Type B pancreatic cell (in vitro differentiated cells): ENCODE results near the gene MYO5A. TPM values are rescaled to one million over a fixed set of nuclear protein-coding genes. Genes with fewer than 3 reads are reported as not detected.

Source experiments
- DNase-seq: peaks from one replicate; pipeline ENCODE4 v3.0.0; 2021; ENCODE audit warnings: mixed read lengths; ENCODE audit not compliant: unreplicated experiment; ENCODE audit errors: extremely low spot score
- H3K27ac Mint-ChIP-seq: 2 replicates; pipeline ENCODE4 v1.8.0; 2021; ENCODE audit warnings: mild to moderate bottlenecking, mixed read lengths
- H3K27me3 Mint-ChIP-seq: 2 replicates; pipeline ENCODE4 v1.8.0; 2021; ENCODE audit warnings: mixed read lengths
- H3K36me3 Mint-ChIP-seq: 2 replicates; pipeline ENCODE4 v1.8.0; 2021; ENCODE audit warnings: mixed read lengths
- H3K4me1 Mint-ChIP-seq: one replicate; pipeline ENCODE4 v1.8.0; 2021; ENCODE audit warnings: mixed read lengths; ENCODE audit not compliant: unreplicated experiment
- H3K4me3 Mint-ChIP-seq: 2 replicates; pipeline ENCODE4 v1.8.0; 2021; ENCODE audit warnings: mild to moderate bottlenecking, mixed read lengths
- H3K9me3 Mint-ChIP-seq: 2 replicates; pipeline ENCODE4 v1.8.0; 2021; ENCODE audit warnings: mixed read lengths
- CTCF ChIP-seq: fragments of 200-600 bp; sonication (generic); conservative IDR thresholded peaks from 2 replicates; pipeline ENCODE4 v1.5.0; 2021; ENCODE audit warnings: antibody characterized with exemption, mild to moderate bottlenecking
- total RNA-seq: library from RNA; stranded (reverse); gene quantifications from 2 replicates; pipeline ENCODE4 v1.2.1, GENCODE V29; 2021; ENCODE audit warnings: low replicate concordance

MYO5A gene
- total RNA-seq, 1 donor from 2014 or later = 20.9 TPM

- H3K4me3 Mint-ChIP-seq = no peak overlapping the region
- no peak for TF ChIP-seq CTCF
- no peaks in the 10 kb centered on the region for H3K27me3 Mint-ChIP-seq
- no peak for DNase-seq
- no peak overlapping the region for H3K27ac Mint-ChIP-seq
- peaks cover 6% of the 10 kb centered on the region for H3K4me1 Mint-ChIP-seq
- H3K36me3 Mint-ChIP-seq = peaks cover 3% of the 10 kb centered on the region
- no peaks in the 10 kb centered on the region for H3K9me3 Mint-ChIP-seq
Observed at GRCh38 chr15:52428297-52428696, 100.4 kb downstream of the MYO5A start.

- Mint-ChIP-seq H3K36me3 (peaks cover 3% of the 10 kb centered on the region), H3K27me3 (no peaks in the 10 kb centered on the region), H3K9me3 (no peaks in the 10 kb centered on the region), H3K27ac (no peak overlapping the region), H3K4me3 (no peak overlapping the region), H3K4me1 (peaks cover 6% of the 10 kb centered on the region)
- DNase-seq = no peak
- no peak for TF ChIP-seq CTCF
Observed at GRCh38 chr15:52427804-52428203, 100.9 kb downstream of the MYO5A start.

- peaks cover 3% of the 10 kb centered on the region for H3K36me3 Mint-ChIP-seq
- no peak for TF ChIP-seq CTCF
- H3K9me3 Mint-ChIP-seq = no peaks in the 10 kb centered on the region
- H3K4me3 Mint-ChIP-seq = no peak overlapping the region
- H3K27me3 Mint-ChIP-seq = no peaks in the 10 kb centered on the region
- DNase-seq = no peak
- H3K4me1 Mint-ChIP-seq = peaks cover 6% of the 10 kb centered on the region
- no peak overlapping the region for H3K27ac Mint-ChIP-seq
Observed at GRCh38 chr15:52424856-52425431, 103.7 kb downstream of the MYO5A start.

- Mint-ChIP-seq H3K27me3 (no peaks in the 10 kb centered on the region), H3K9me3 (no peaks in the 10 kb centered on the region), H3K4me3 (no peak overlapping the region), H3K27ac (no peak overlapping the region), H3K4me1 (peaks cover 6% of the 10 kb centered on the region), H3K36me3 (peaks cover 3% of the 10 kb centered on the region)
- no peak for TF ChIP-seq CTCF
- DNase-seq = no peak
Observed at GRCh38 chr15:52423852-52424251, 104.8 kb downstream of the MYO5A start.

GRCh38 chr15:52422001-52422400 lies 106.7 kb downstream of the MYO5A start:
- H3K4me1 Mint-ChIP-seq = no peaks in the 10 kb centered on the region
- no peak for TF ChIP-seq CTCF

GRCh38 chr15:52421029-52421428 lies 107.7 kb downstream of the MYO5A start:
- no peak for DNase-seq
- no peak for TF ChIP-seq CTCF
- H3K4me3 Mint-ChIP-seq = no peak overlapping the region
- no peaks in the 10 kb centered on the region for H3K4me1 Mint-ChIP-seq
- peaks cover 3% of the 10 kb centered on the region for H3K36me3 Mint-ChIP-seq
- H3K27me3 Mint-ChIP-seq = no peaks in the 10 kb centered on the region
- H3K9me3 Mint-ChIP-seq = no peaks in the 10 kb centered on the region
- no peak overlapping the region for H3K27ac Mint-ChIP-seq

More at GRCh38 chr15:52422001-52422400, 106.7 kb downstream of the MYO5A start:
- Mint-ChIP-seq H3K4me3 (no peak overlapping the region), H3K27me3 (no peaks in the 10 kb centered on the region), H3K27ac (no peak overlapping the region), H3K36me3 (peaks cover 3% of the 10 kb centered on the region), H3K9me3 (no peaks in the 10 kb centered on the region)
- DNase-seq = no peak
